ENCODE data around the gene TMEM141.
"Not testable (repeated sequence)": the region's sequence is repeated elsewhere in the genome, so short reads cannot be mapped to it uniquely, and the experiment has no call there.

GRCh38 chr9:136837856-136838277, 46.7 kb downstream of the TMEM141 start:
- TF ChIP-seq, protein P1, sequence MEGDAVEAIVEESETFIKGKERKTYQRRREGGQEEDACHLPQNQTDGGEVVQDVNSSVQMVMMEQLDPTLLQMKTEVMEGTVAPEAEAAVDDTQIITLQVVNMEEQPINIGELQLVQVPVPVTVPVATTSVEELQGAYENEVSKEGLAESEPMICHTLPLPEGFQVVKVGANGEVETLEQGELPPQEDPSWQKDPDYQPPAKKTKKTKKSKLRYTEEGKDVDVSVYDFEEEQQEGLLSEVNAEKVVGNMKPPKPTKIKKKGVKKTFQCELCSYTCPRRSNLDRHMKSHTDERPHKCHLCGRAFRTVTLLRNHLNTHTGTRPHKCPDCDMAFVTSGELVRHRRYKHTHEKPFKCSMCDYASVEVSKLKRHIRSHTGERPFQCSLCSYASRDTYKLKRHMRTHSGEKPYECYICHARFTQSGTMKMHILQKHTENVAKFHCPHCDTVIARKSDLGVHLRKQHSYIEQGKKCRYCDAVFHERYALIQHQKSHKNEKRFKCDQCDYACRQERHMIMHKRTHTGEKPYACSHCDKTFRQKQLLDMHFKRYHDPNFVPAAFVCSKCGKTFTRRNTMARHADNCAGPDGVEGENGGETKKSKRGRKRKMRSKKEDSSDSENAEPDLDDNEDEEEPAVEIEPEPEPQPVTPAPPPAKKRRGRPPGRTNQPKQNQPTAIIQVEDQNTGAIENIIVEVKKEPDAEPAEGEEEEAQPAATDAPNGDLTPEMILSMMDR (IDR thresholded peaks at IDR 0.05), result not testable (repeated sequence)
- TF ChIP-seq ZFX (IDR thresholded peaks at IDR 0.05; ENCODE audit: borderline replicate concordance), result not testable (repeated sequence)
